GM12872 (cell line): ENCODE measurements around the gene ACOT7.

Experiments
- CTCF ChIP-seq: IDR thresholded peaks from 3 replicates; pipeline ENCODE4 v1.5.1; 2011; ENCODE audit warnings: low read depth, mild to moderate bottlenecking, low read length, moderate library complexity; ENCODE audit not compliant: insufficient read depth

ACOT7 gene

GRCh38 chr1:6292102-6292501 lies 101.5 kb downstream of the ACOT7 start:
- TF ChIP-seq CTCF, result no peak

- TF ChIP-seq CTCF, result no peak
These were observed 104.9 kb downstream of the ACOT7 start for GRCh38 chr1:6288665-6289064.

GRCh38 chr1:6288026-6288425 lies 105.5 kb downstream of the ACOT7 start:
- no peak for TF ChIP-seq CTCF

GRCh38 chr1:6287431-6287886 lies 106.1 kb downstream of the ACOT7 start:
- no peak for TF ChIP-seq CTCF

- no peak for TF ChIP-seq CTCF
These were observed 106.5 kb downstream of the ACOT7 start for GRCh38 chr1:6287029-6287428.

GRCh38 chr1:6286266-6286665 lies 107.3 kb downstream of the ACOT7 start:
- TF ChIP-seq CTCF, result no peak

- TF ChIP-seq CTCF, result no peak
These were observed 108.2 kb downstream of the ACOT7 start for GRCh38 chr1:6285336-6285735.
